GM12801 (cell line): ENCODE measurements around the gene BORCS8.

ENCODE experiments used
- CTCF ChIP-seq: IDR thresholded peaks from one replicate; pipeline ENCODE4 v1.5.1; 2011; ENCODE audit warnings: control low read depth; ENCODE audit not compliant: insufficient read length; ENCODE audit errors: extremely low read depth

The BORCS8 gene

GRCh38 chr19:19140476-19140875, 51.5 kb downstream of the BORCS8 start:
- no peak for TF ChIP-seq CTCF

- TF ChIP-seq CTCF, result no peak
Observed at GRCh38 chr19:19139876-19140229, 52.1 kb downstream of the BORCS8 start.

GRCh38 chr19:19138109-19138981, 53.6 kb downstream of the BORCS8 start, which contains the start of gene TMEM161A:
Gene TMEM161A (minus strand): TSS chr19:19138478. CDS start chr19:19138428, 50 bp downstream.
- TF ChIP-seq CTCF, result no peak

- TF ChIP-seq CTCF, result no peak
Observed at GRCh38 chr19:19137556-19138108, 54.3 kb downstream of the BORCS8 start.

GRCh38 chr19:19134687-19135158, 57.2 kb downstream of the BORCS8 start:
- no peak for TF ChIP-seq CTCF

GRCh38 chr19:19133985-19134384, 58.0 kb downstream of the BORCS8 start:
- TF ChIP-seq CTCF, result no peak

- TF ChIP-seq CTCF, result no peak
Observed at GRCh38 chr19:19132912-19133311, 59.0 kb downstream of the BORCS8 start.
